ENCODE results near the gene RAE1. TPM values are rescaled to one million over a fixed set of nuclear protein-coding genes. Genes with fewer than 3 reads are reported as not detected.

The RAE1 gene
- total RNA-seq, 1 donor from 2014 or later = 17.6 TPM

DNA sequence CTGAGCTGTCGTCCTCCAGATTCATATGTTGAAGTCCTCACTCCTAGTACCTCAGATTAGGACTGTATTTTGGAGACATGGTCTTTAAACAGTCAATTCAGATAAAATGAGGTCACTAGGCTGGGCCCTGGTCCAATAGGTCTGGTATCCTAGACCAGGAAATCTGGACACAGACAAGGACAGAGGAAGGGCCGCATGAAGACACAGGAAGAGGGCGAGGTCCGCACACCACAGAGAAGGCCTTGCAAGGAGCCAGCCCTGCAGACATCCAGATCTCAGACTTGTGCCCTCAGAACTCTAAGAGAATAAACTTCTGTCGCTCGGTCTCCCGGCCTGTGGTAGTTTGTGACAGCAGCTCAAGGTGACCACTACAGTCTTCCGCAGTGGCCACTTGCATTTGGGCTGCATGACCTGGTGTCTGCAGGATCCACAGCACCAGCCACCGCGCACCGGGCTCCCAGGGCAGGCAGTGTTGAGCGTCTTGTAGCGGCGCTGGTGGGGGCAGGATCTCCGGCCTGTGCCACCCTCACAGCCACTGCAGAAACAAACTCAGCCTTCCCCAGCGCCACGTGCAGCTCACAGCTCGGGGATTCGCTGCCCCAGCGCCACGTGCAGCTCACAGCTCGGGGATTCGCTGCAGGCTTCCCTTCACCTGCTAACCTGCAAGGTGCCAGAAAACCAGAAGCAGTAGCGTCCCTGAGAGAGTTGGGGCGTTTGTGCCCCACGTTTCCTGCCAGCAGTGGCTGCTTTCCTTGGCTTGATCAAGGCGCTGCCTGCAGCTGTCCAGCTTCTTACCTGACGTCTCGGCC is 34.1 kb downstream of the RAE1 start:
- Mint-ChIP-seq H3K4me3 (ENCODE audit: unreplicated experiment) (no peak overlapping the region), H3K9me3 (ENCODE audit: low read depth) (no peaks in the 10 kb centered on the region), H3K27me3 (ENCODE audit: low read depth) (no peaks in the 10 kb centered on the region), H3K4me1 (ENCODE audit: low read depth) (peaks cover 7% of the 10 kb centered on the region), H3K36me3 (ENCODE audit: low read depth) (no peaks in the 10 kb centered on the region), H3K27ac (ENCODE audit: unreplicated experiment) (no peak overlapping the region)
- DNase-seq (ENCODE audit: low spot score) = peak; percentile 89
- no peak for TF ChIP-seq CTCF (IDR thresholded peaks at IDR 0.05)

DNA sequence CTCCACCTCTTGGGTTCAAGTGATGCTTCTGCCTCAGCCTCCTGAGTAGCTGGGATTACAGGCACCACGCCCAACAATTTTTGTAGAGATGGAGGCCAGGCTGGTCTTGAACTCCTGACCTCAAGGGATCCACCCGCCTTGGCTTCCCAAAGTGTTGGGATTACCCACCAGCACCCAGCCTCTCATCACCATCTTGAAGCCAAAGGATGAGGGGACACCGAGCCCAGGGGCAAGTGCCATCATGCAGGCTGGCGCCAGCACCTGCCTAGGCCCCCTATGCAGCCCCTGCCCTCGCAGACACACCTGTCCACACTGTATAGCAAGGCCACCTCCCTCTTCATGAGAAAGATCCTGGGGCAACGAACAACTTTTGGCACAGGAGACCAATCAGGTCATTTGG is 34.9 kb downstream of the RAE1 start:
- no peak for TF ChIP-seq CTCF (IDR thresholded peaks at IDR 0.05)
- no peak overlapping the region for H3K27ac Mint-ChIP-seq (ENCODE audit: unreplicated experiment)
- peak; percentile 58 for DNase-seq (ENCODE audit: low spot score)
- no peak overlapping the region for H3K4me3 Mint-ChIP-seq (ENCODE audit: unreplicated experiment)
- no peaks in the 10 kb centered on the region for H3K9me3 Mint-ChIP-seq (ENCODE audit: low read depth)
- no peaks in the 10 kb centered on the region for H3K36me3 Mint-ChIP-seq (ENCODE audit: low read depth)
- no peaks in the 10 kb centered on the region for H3K27me3 Mint-ChIP-seq (ENCODE audit: low read depth)
- H3K4me1 Mint-ChIP-seq (ENCODE audit: low read depth) = peaks cover 11% of the 10 kb centered on the region

- Mint-ChIP-seq H3K27me3 (ENCODE audit: low read depth) (no peaks in the 10 kb centered on the region), H3K4me3 (ENCODE audit: unreplicated experiment) (no peak overlapping the region), H3K27ac (ENCODE audit: unreplicated experiment) (no peak overlapping the region), H3K9me3 (ENCODE audit: low read depth) (no peaks in the 10 kb centered on the region), H3K36me3 (ENCODE audit: low read depth) (no peaks in the 10 kb centered on the region), H3K4me1 (ENCODE audit: low read depth) (peaks cover 11% of the 10 kb centered on the region)
- DNase-seq (ENCODE audit: low spot score) = peak; percentile 52
- no peak for TF ChIP-seq CTCF (IDR thresholded peaks at IDR 0.05)
Measured at GRCh38 chr20:57386762-57387161, 35.7 kb downstream of the RAE1 start.

- Mint-ChIP-seq H3K4me3 (ENCODE audit: unreplicated experiment) (no peak overlapping the region), H3K9me3 (ENCODE audit: low read depth) (no peaks in the 10 kb centered on the region), H3K4me1 (ENCODE audit: low read depth) (peaks cover 17% of the 10 kb centered on the region), H3K27me3 (ENCODE audit: low read depth) (no peaks in the 10 kb centered on the region), H3K27ac (ENCODE audit: unreplicated experiment) (no peak overlapping the region), H3K36me3 (ENCODE audit: low read depth) (no peaks in the 10 kb centered on the region)
- TF ChIP-seq CTCF (IDR thresholded peaks at IDR 0.05) = no peak
- DNase-seq (ENCODE audit: low spot score) = peak; percentile 53
Measured at GRCh38 chr20:57387463-57387862, 36.4 kb downstream of the RAE1 start.

- peaks cover 22% of the 10 kb centered on the region for H3K4me1 Mint-ChIP-seq (ENCODE audit: low read depth)
- no peak for TF ChIP-seq CTCF (IDR thresholded peaks at IDR 0.05)
- no peak overlapping the region for H3K27ac Mint-ChIP-seq (ENCODE audit: unreplicated experiment)
- no peaks in the 10 kb centered on the region for H3K36me3 Mint-ChIP-seq (ENCODE audit: low read depth)
- DNase-seq (ENCODE audit: low spot score) = peak; percentile 24
- no peak overlapping the region for H3K4me3 Mint-ChIP-seq (ENCODE audit: unreplicated experiment)
- H3K27me3 Mint-ChIP-seq (ENCODE audit: low read depth) = no peaks in the 10 kb centered on the region
- no peaks in the 10 kb centered on the region for H3K9me3 Mint-ChIP-seq (ENCODE audit: low read depth)
Measured at GRCh38 chr20:57387945-57388371, 36.9 kb downstream of the RAE1 start.

All from chondrocyte (in vitro differentiated cells).